ENCODE results near the gene EXOC6B.

The EXOC6B gene

GRCh38 chr2:72166279-72166678 is 659.6 kb downstream of the EXOC6B start:
- DNase-seq (ENCODE audit: low spot score): no peak

- DNase-seq (ENCODE audit: low spot score): no peak
These were observed 660.0 kb downstream of the EXOC6B start for GRCh38 chr2:72165792-72166191.

GRCh38 chr2:72162574-72162973 is 663.3 kb downstream of the EXOC6B start:
- DNase-seq (ENCODE audit: low spot score): no peak

- no peak for DNase-seq (ENCODE audit: low spot score)
These were observed 666.4 kb downstream of the EXOC6B start for GRCh38 chr2:72159211-72159993.

GRCh38 chr2:72157871-72158771 is 667.7 kb downstream of the EXOC6B start:
- DNase-seq (ENCODE audit: low spot score): no peak

- no peak for DNase-seq (ENCODE audit: low spot score)
These were observed 669.0 kb downstream of the EXOC6B start for GRCh38 chr2:72156872-72157271.

GRCh38 chr2:72155737-72156136 is 670.1 kb downstream of the EXOC6B start:
- DNase-seq (ENCODE audit: low spot score): no peak

- DNase-seq (ENCODE audit: low spot score): no peak
These were observed 670.7 kb downstream of the EXOC6B start for GRCh38 chr2:72155151-72155550.

- DNase-seq (ENCODE audit: low spot score): no peak
These were observed 671.4 kb downstream of the EXOC6B start for GRCh38 chr2:72154386-72154975.

GRCh38 chr2:72153924-72154323 is 671.9 kb downstream of the EXOC6B start:
- DNase-seq (ENCODE audit: low spot score): no peak

GRCh38 chr2:72153026-72153791 is 672.6 kb downstream of the EXOC6B start:
- no peak for DNase-seq (ENCODE audit: low spot score)

- DNase-seq (ENCODE audit: low spot score): no peak
These were observed 674.9 kb downstream of the EXOC6B start for GRCh38 chr2:72150861-72151356.

- DNase-seq (ENCODE audit: low spot score): peak; percentile 88
These were observed 675.5 kb downstream of the EXOC6B start for GRCh38 chr2:72150157-72150860.

GRCh38 chr2:72149556-72150156 is 676.2 kb downstream of the EXOC6B start:
- DNase-seq (ENCODE audit: low spot score): no peak

GRCh38 chr2:72148837-72149555 is 676.8 kb downstream of the EXOC6B start:
- peak; percentile 55 for DNase-seq (ENCODE audit: low spot score)

GRCh38 chr2:72148003-72148836 is 677.6 kb downstream of the EXOC6B start:
- DNase-seq (ENCODE audit: low spot score): peak; percentile 30

- DNase-seq (ENCODE audit: low spot score): no peak
These were observed 678.4 kb downstream of the EXOC6B start, which contains the start of gene CYP26B1 for GRCh38 chr2:72147303-72147971. Gene CYP26B1, minus strand, starts transcription at chr2:72147862. Its CDS starts 28 bp downstream, at chr2:72147834.
